GM12873 (cell line): ENCODE data around the gene HNF1B.

Experiments used
- TF ChIP-seq, protein P1 (sequence below): IDR thresholded peaks from 2 replicates; pipeline ENCODE4 v1.5.1; 2012; ENCODE audit warnings: low read depth, mild to moderate bottlenecking, moderate library complexity, low read length, control low read depth; ENCODE audit not compliant: insufficient read depth; ENCODE audit errors: missing control alignments

The HNF1B gene, protein sequence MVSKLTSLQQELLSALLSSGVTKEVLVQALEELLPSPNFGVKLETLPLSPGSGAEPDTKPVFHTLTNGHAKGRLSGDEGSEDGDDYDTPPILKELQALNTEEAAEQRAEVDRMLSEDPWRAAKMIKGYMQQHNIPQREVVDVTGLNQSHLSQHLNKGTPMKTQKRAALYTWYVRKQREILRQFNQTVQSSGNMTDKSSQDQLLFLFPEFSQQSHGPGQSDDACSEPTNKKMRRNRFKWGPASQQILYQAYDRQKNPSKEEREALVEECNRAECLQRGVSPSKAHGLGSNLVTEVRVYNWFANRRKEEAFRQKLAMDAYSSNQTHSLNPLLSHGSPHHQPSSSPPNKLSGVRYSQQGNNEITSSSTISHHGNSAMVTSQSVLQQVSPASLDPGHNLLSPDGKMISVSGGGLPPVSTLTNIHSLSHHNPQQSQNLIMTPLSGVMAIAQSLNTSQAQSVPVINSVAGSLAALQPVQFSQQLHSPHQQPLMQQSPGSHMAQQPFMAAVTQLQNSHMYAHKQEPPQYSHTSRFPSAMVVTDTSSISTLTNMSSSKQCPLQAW

DNA sequence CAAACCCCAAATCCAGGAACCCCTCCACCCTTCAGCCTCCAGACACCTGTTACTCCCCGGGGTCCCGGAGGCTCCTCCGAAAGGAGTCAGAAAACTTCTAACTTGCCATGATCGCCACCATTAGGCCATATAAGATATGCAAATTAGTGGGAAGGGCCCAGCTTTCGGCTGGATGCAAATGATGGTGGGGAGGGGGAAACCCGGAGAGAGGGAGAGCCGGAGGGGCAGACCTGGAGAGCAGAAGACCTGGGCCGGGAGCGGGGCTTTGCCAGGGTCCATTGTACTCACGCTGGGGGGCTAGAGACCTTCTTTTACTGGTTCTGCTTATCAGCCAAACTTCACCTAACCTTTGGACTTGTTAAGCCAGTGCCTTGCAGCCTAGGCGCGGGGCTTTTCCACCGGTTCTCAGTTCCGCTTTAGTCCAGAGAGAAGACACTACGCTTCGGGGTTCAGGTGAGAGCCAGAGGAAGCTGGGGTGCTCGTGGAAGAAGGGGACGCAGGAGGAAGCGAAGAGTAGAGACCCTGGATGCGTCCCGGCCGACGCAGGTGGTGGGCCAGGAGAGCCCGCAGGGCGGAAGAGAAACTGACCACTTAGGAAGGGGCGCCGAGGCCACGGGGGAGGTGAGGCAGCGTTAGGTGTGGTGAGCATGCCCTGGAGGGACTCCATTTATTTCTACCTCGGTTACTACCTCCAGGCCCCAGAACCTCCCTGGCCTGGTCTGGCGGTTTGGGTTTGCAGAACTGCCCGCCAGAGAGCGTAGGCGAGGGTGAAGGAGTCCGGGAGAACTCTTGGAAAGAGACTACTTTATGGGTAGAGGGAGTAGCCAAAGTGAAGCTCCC is at the start of gene HNF1B:
Gene HNF1B (minus strand): TSS at position 99 of the 840 bp plus-strand sequence. CDS start 175 bp downstream, outside the sequence.
- TF ChIP-seq, protein P1, sequence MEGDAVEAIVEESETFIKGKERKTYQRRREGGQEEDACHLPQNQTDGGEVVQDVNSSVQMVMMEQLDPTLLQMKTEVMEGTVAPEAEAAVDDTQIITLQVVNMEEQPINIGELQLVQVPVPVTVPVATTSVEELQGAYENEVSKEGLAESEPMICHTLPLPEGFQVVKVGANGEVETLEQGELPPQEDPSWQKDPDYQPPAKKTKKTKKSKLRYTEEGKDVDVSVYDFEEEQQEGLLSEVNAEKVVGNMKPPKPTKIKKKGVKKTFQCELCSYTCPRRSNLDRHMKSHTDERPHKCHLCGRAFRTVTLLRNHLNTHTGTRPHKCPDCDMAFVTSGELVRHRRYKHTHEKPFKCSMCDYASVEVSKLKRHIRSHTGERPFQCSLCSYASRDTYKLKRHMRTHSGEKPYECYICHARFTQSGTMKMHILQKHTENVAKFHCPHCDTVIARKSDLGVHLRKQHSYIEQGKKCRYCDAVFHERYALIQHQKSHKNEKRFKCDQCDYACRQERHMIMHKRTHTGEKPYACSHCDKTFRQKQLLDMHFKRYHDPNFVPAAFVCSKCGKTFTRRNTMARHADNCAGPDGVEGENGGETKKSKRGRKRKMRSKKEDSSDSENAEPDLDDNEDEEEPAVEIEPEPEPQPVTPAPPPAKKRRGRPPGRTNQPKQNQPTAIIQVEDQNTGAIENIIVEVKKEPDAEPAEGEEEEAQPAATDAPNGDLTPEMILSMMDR = peak; percentile 3

DNA sequence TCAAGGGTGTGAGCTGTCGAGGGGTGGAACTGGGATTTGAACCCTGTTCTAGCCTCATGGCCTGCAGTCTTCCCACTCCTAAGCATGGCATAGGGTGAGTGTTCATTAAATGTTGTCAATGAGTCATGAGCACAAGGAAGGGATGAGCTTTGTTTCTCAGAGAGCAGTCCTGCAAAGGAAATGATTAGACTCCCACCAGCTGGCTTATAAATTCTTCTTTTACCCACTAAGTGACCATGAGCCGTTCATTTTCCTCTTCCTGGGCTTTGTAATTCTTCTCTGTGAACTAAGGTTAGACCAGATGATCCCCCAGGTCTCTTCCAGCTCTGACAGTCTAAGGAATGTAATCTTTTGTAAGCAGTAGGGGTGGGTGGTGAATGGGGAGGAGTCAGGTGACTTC is 47.9 kb upstream of the HNF1B start:
- TF ChIP-seq, protein P1 = no peak

DNA sequence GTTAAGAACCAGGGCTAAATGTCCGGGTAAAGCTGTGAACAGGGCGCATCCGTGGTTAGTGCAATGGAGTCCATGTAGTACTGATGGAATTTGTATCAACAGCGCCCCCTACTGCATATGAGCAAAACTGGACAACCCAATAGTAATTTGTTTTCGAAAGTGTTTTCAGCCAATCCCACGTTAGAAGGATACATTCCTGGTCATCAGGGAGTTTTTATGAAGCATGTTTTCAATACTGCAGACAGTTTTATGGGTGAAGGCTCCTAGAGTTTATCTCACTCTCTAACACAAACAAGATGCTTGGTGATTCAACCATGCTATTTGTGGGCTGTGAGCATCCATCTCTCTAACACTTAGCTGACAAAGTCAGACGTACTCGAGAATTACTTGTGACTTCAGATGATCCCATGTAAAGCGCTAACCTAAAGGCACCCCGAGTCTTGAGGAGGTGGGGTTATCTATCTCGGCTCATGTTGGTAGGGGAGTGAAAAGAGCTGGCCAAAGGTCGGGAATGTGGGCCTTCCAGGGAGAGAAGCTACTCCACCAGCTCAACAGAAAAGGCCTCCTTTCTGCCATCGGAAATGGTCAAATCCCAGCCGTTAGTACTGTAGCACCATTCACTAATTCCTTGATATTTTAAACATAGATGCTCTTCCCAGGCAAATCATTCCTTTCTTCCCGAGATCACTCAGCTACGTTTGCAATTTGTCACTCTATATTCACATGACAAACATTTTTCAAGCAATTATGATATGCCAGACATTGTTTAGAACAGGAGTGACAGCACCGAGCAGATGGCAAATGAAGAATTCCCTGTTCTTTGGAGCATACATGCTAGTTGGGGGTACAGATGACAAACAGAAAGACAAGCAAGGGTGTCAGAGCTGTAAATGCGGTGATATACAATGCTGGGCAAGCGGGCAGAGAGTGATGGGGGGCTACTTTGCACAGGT is 46.9 kb upstream of the HNF1B start:
- TF ChIP-seq, protein P1 = peak; percentile 79

DNA sequence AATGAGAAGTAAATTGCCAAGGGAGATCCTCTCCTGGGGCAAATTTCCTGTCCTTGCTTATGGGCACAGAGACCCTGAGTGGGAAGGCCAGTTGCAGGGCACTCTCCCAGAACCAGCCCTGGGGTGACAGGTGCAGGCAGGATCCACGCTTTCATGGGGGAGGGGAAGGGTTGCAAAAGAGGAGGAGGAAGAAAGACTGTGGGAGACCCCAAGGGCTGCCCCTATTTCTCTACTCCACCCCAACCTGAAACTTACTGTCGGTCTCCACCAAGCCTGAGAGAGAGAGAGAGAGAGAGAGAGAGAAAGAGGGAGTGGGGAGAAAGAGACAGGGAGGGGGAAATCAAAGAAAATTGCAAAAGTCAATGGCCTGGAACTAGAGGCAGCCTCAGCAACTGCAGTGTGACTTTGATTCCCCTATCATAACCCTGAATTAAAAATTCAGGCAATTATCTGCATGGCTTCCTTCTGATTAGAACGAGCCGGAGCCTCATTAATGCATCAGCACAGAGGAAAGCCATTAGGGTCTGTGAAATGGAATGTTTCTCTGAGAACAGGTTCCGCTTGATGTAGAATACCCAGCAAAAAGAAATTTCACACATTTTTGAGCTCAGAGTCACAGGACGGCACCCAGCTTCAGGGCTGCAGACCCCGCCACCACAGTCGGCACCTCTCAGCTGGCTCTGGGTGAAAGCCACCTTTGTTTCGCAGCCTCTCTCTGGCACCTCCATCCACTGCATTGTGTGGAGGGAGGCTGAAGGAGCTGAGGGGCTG is 45.1 kb upstream of the HNF1B start:
- TF ChIP-seq, protein P1 = no peak

DNA sequence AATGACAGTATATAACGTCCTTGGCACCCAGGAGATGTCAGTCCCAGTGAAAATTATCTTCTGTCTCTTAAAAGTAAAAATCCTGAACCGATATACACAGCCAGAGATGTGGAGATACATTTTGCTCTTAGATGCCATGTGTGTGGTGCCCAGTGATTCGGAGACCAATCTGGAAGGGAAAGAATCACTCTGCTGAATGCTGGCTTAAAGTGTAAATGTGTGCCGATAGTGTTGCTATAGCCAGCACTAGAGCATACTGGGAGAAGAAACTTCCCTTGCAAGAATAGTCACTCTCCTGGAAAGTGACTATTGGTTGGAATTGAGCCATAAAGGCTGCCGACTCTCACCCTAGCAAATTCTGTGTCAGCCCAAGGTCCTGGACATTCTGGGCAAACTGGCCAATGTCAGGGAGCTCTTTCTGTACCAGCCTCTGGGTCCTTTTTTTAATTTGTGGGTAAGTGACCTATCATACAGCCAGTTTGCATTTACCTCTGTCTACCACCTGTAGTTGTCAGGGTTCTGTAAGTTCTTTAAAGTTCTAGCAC is 44.2 kb upstream of the HNF1B start:
- TF ChIP-seq, protein P1 = no peak

DNA sequence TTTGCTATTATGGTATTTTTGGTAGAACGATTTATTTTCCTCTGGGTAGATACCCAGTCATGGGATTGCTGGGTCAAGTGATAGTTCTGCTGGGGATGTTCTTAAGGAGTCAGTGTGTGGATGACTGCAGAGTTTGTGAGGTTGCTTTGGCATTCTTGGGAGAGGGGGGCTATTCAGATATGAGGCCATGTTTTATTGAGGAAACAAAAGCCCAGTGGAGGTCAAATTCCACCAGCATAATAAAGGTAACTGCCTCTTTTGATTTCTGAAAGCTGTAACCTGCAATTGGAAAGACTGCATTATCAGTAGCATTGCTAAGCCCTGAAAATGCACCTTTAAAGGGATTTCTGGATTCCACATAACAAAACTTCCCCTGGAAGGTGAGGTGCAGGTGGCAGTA is 43.7 kb upstream of the HNF1B start:
- TF ChIP-seq, protein P1 = no peak
